RWPE2 (cell line): ENCODE data around the gene FTCDNL1.

Source experiments
- ATAC-seq: fragments of 200-7000 bp; cut with Tn5 transposase; 3 replicates; pipeline ENCODE4 v1.9.1; 2021; ENCODE audit warnings: low read depth
- DNase-seq: peaks from one replicate; pipeline ENCODE4 v3.0.0-alpha.2; 2020; ENCODE audit warnings: low spot score
- H3K27ac ChIP-seq: fragments of 450-650 bp; 2 replicates; pipeline ENCODE4 v1.5.1; 2017; ENCODE audit warnings: mild to moderate bottlenecking; ENCODE audit not compliant: poor library complexity, severe bottlenecking
- H3K27me3 ChIP-seq: fragments of 250-450 bp; sonication (Bioruptor Pico); 2 replicates; pipeline ENCODE4 v1.5.1; 2021; ENCODE audit warnings: mild to moderate bottlenecking, moderate library complexity; ENCODE audit not compliant: insufficient read depth, poor library complexity, severe bottlenecking
- H3K36me3 ChIP-seq: fragments of 250-450 bp; sonication (Bioruptor Pico); 2 replicates; pipeline ENCODE4 v1.5.1; 2020; ENCODE audit warnings: low read depth, mild to moderate bottlenecking, moderate library complexity
- H3K4me1 ChIP-seq: fragments of 250-450 bp; sonication (Bioruptor Pico); 2 replicates; pipeline ENCODE4 v1.5.1; 2021; ENCODE audit warnings: mild to moderate bottlenecking, moderate library complexity; ENCODE audit not compliant: insufficient read depth, poor library complexity, severe bottlenecking
- H3K4me3 ChIP-seq: fragments of 250-450 bp; sonication (Bioruptor Pico); 2 replicates; pipeline ENCODE4 v1.5.1; 2021; ENCODE audit warnings: mild to moderate bottlenecking, moderate library complexity; ENCODE audit not compliant: severe bottlenecking
- H3K9me3 ChIP-seq: fragments of 250-450 bp; sonication (Bioruptor Pico); 2 replicates; pipeline ENCODE4 v1.5.1; 2021; ENCODE audit warnings: mild to moderate bottlenecking, moderate library complexity; ENCODE audit not compliant: severe bottlenecking
- TF ChIP-seq, protein P1 (sequence below): fragments of 450-650 bp; IDR thresholded peaks from one replicate; pipeline ENCODE4 v1.5.1; 2017; ENCODE audit warnings: mild to moderate bottlenecking, moderate library complexity; ENCODE audit not compliant: poor library complexity, severe bottlenecking

FTCDNL1 gene

DNA sequence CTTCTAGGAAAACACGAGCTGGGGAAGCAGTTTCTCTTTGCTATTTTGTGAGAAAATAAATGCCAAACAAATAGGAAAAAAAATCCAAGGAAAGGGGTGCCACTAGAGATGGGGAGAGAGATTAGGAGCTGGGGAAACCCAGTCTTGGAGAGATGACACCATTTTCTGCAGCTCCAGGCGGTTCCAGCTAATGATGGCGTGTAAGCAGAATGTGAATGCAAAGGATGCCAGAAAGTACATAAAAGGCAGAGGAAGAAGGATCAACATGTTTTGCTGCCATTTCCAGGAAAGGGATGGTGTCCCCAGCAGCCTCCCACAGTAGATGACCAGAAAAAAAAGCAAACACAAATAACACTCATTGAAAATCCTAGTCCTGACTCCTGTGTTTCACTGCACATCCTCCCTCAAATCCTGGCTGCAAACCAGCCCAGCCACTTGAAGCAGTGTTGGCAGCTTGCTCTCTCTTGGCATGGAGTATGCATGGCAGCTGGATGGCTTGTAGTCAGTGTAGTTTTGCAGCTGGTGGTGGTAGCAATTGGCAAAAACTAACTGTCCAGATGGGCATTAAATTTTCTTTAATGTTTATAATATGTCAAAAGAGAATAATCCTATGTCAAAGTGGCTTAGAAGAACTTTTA is 93.6 kb downstream of the FTCDNL1 start:
- DNase-seq (no peak), ATAC-seq (no peak)
- Histone ChIP-seq H3K4me3 (no peak overlapping the region), H3K9me3 (no peaks in the 10 kb centered on the region), H3K36me3 (no peaks in the 10 kb centered on the region), H3K4me1 (no peaks in the 10 kb centered on the region), H3K27ac (no peak overlapping the region), H3K27me3 (no peaks in the 10 kb centered on the region)
- TF ChIP-seq, protein P1, sequence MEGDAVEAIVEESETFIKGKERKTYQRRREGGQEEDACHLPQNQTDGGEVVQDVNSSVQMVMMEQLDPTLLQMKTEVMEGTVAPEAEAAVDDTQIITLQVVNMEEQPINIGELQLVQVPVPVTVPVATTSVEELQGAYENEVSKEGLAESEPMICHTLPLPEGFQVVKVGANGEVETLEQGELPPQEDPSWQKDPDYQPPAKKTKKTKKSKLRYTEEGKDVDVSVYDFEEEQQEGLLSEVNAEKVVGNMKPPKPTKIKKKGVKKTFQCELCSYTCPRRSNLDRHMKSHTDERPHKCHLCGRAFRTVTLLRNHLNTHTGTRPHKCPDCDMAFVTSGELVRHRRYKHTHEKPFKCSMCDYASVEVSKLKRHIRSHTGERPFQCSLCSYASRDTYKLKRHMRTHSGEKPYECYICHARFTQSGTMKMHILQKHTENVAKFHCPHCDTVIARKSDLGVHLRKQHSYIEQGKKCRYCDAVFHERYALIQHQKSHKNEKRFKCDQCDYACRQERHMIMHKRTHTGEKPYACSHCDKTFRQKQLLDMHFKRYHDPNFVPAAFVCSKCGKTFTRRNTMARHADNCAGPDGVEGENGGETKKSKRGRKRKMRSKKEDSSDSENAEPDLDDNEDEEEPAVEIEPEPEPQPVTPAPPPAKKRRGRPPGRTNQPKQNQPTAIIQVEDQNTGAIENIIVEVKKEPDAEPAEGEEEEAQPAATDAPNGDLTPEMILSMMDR, result no peak

DNA sequence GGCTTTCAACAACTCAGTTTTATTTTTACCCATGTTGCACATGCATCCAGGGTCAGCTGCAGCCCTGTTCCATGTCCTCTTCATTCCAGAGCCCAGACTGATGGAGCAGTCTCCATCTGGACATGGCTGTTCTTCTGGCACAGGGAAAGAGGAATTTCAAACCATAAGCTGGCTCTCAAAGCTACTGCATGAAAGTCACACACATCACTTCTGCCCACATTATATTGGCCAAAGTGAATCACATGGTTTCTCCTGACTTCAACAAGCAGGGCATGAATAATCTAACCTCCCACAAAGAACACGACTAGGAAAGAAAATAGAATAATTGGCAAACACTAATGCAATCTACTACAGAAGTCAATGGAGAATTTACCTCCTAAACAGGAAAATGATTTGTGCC is 94.2 kb downstream of the FTCDNL1 start:
- Histone ChIP-seq H3K27me3 (no peaks in the 10 kb centered on the region), H3K9me3 (no peaks in the 10 kb centered on the region), H3K4me3 (no peak overlapping the region), H3K27ac (no peak overlapping the region), H3K4me1 (no peaks in the 10 kb centered on the region), H3K36me3 (no peaks in the 10 kb centered on the region)
- TF ChIP-seq, protein P1, result no peak
- ATAC-seq, result no peak
- no peak for DNase-seq

DNA sequence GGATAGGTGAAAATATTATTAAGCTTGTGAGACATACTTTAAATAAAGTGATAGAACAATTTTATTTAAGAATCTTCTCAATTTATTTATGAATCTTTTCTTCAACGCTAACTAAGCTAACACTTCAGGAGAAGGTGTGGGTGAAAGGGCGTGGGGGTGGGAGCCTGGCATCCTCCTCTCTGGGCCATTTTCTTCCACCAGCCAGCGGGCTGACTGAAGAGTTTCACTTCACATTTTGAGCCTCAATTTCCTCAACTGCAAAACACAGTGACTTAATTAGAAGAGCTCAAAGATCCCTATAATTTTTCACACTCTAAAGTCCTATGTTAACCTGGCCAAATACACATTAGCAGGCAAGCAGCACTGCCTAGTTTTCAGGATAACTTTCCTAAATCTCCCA is 94.8 kb downstream of the FTCDNL1 start:
- Histone ChIP-seq H3K4me3 (no peak overlapping the region), H3K27me3 (no peaks in the 10 kb centered on the region), H3K27ac (no peak overlapping the region), H3K4me1 (no peaks in the 10 kb centered on the region), H3K9me3 (no peaks in the 10 kb centered on the region), H3K36me3 (no peaks in the 10 kb centered on the region)
- TF ChIP-seq, protein P1, result no peak
- DNase-seq (no peak), ATAC-seq (no peak)

DNA sequence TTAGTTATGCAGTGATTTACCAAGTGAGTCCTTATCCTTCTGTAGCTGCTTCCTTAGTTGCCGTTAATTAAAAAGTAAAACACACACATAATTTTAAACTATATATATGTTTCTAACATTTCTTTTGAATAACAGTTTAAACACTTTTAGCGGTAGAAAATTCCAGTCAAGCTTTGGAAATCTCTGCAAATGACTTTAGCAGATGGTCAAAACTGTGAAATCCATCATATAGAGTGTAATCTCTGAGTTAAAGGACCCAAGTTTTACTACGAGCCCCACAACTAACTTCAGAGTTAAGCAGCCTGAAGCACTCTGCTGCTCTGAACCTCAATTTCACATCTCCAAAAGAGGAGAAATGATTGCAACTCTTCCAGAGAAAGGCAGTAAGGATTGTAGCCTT is 96.2 kb downstream of the FTCDNL1 start:
- ATAC-seq (no peak), DNase-seq (no peak)
- Histone ChIP-seq H3K4me3 (no peak overlapping the region), H3K36me3 (no peaks in the 10 kb centered on the region), H3K9me3 (no peaks in the 10 kb centered on the region), H3K4me1 (no peaks in the 10 kb centered on the region), H3K27me3 (no peaks in the 10 kb centered on the region), H3K27ac (no peak overlapping the region)
- TF ChIP-seq, protein P1, result no peak

DNA sequence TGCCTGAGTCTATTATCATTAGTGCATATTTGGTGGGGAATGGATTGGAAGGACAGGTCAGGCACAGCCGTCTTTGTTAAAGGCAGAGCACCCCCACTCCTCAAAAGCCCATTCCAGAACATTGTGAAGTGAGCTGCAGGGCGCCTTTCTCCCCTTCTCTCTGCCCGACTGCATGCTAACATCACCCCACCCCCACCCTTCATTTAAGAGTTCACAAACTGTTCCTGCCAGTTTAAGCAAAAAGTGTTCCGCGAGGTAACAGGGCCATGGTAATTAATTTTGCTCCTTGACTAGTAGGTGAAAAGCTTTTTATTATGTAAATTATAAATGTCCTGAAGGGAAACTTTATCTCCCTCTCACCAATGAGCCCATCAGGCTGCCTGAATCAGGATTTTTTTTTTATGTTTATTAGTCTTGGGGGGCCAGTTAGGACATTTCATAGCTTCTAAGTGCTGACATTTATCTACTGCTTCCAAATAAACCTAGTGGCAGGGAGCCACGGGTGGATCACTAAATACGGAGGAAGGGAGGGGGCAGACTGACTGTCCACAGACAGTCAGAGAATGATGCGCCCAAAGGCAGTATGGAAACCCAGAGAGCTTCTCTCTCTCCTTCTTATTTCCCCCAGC is 99.4 kb downstream of the FTCDNL1 start:
- Histone ChIP-seq H3K9me3 (no peaks in the 10 kb centered on the region), H3K4me1 (no peaks in the 10 kb centered on the region), H3K4me3 (no peak overlapping the region), H3K36me3 (no peaks in the 10 kb centered on the region), H3K27me3 (no peaks in the 10 kb centered on the region), H3K27ac (no peak overlapping the region)
- ATAC-seq, result no peak
- DNase-seq, result no peak
- TF ChIP-seq, protein P1, result no peak
